GM19372 (cell line): ENCODE measurements around the gene PTPRN2.

Source experiments
- ATAC-seq: cut with Tn5 transposase; IDR thresholded peaks from one replicate; pipeline ENCODE4 v1.9.1; 2021; ENCODE audit warnings: mild to moderate bottlenecking, low read depth, moderate library complexity; ENCODE audit not compliant: unreplicated experiment

PTPRN2 gene

GRCh38 chr7:157561816-157562410, 1025.7 kb downstream of the PTPRN2 start:
- ATAC-seq, result no peak

- ATAC-seq, result no peak
Observed at GRCh38 chr7:157561523-157561785, 1026.2 kb downstream of the PTPRN2 start.

GRCh38 chr7:157560710-157561522, 1026.7 kb downstream of the PTPRN2 start:
- ATAC-seq, result no peak

- ATAC-seq, result no peak
Observed at GRCh38 chr7:157560258-157560654, 1027.4 kb downstream of the PTPRN2 start.

GRCh38 chr7:157559596-157560257, 1027.9 kb downstream of the PTPRN2 start:
- no peak for ATAC-seq

- no peak for ATAC-seq
Observed at GRCh38 chr7:157558875-157559595, 1028.6 kb downstream of the PTPRN2 start.

- no peak for ATAC-seq
Observed at GRCh38 chr7:157558516-157558874, 1029.1 kb downstream of the PTPRN2 start.

- no peak for ATAC-seq
Observed at GRCh38 chr7:157558061-157558460, 1029.6 kb downstream of the PTPRN2 start.

- no peak for ATAC-seq
Observed at GRCh38 chr7:157557263-157557662, 1030.4 kb downstream of the PTPRN2 start.

- ATAC-seq, result no peak
Observed at GRCh38 chr7:157556642-157556944, 1031.0 kb downstream of the PTPRN2 start.

GRCh38 chr7:157555944-157556641, 1031.5 kb downstream of the PTPRN2 start:
- ATAC-seq, result no peak

- ATAC-seq, result no peak
Observed at GRCh38 chr7:157555313-157555712, 1032.3 kb downstream of the PTPRN2 start.

- no peak for ATAC-seq
Observed at GRCh38 chr7:157554393-157555238, 1033.0 kb downstream of the PTPRN2 start.

GRCh38 chr7:157553256-157553655, 1034.4 kb downstream of the PTPRN2 start:
- ATAC-seq, result no peak

GRCh38 chr7:157552295-157552993, 1035.2 kb downstream of the PTPRN2 start:
- ATAC-seq, result no peak

- ATAC-seq, result no peak
Observed at GRCh38 chr7:157551325-157552070, 1036.1 kb downstream of the PTPRN2 start.

GRCh38 chr7:157550300-157551275, 1037.0 kb downstream of the PTPRN2 start:
- no peak for ATAC-seq
